MM.1S (cell line): Measurements from ENCODE around the gene RUBCN.
"Not testable (repeated sequence)": the region's sequence is repeated elsewhere in the genome, so short reads cannot be mapped to it uniquely, and the experiment has no call there.

ENCODE experiments used
- EZH2phosphoT487 ChIP-seq: fragments of 300-600 bp; sonication (generic); IDR thresholded peaks from 2 replicates; pipeline ENCODE4 v1.6.1; 2018; ENCODE audit warnings: antibody characterized with exemption, low read length
- TF ChIP-seq, protein P1 (sequence below): fragments of 300-600 bp; sonication (generic); IDR thresholded peaks from 2 replicates; pipeline ENCODE4 v1.5.1; 2016; ENCODE audit warnings: antibody characterized with exemption, low read length, mixed read lengths

- TF ChIP-seq, protein P1, sequence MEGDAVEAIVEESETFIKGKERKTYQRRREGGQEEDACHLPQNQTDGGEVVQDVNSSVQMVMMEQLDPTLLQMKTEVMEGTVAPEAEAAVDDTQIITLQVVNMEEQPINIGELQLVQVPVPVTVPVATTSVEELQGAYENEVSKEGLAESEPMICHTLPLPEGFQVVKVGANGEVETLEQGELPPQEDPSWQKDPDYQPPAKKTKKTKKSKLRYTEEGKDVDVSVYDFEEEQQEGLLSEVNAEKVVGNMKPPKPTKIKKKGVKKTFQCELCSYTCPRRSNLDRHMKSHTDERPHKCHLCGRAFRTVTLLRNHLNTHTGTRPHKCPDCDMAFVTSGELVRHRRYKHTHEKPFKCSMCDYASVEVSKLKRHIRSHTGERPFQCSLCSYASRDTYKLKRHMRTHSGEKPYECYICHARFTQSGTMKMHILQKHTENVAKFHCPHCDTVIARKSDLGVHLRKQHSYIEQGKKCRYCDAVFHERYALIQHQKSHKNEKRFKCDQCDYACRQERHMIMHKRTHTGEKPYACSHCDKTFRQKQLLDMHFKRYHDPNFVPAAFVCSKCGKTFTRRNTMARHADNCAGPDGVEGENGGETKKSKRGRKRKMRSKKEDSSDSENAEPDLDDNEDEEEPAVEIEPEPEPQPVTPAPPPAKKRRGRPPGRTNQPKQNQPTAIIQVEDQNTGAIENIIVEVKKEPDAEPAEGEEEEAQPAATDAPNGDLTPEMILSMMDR, result not testable (repeated sequence)
- not testable (repeated sequence) for TF ChIP-seq EZH2phosphoT487
Observed at GRCh38 chr3:197637556-197637955, 99.1 kb downstream of the RUBCN start.
